GM21423 (cell line): ENCODE measurements around the gene PLPPR3.

Source experiments
- ATAC-seq: cut with Tn5 transposase; IDR thresholded peaks from one replicate; pipeline ENCODE4 v1.9.1; 2021; ENCODE audit warnings: mild to moderate bottlenecking, moderate library complexity; ENCODE audit not compliant: unreplicated experiment

Gene PLPPR3

DNA sequence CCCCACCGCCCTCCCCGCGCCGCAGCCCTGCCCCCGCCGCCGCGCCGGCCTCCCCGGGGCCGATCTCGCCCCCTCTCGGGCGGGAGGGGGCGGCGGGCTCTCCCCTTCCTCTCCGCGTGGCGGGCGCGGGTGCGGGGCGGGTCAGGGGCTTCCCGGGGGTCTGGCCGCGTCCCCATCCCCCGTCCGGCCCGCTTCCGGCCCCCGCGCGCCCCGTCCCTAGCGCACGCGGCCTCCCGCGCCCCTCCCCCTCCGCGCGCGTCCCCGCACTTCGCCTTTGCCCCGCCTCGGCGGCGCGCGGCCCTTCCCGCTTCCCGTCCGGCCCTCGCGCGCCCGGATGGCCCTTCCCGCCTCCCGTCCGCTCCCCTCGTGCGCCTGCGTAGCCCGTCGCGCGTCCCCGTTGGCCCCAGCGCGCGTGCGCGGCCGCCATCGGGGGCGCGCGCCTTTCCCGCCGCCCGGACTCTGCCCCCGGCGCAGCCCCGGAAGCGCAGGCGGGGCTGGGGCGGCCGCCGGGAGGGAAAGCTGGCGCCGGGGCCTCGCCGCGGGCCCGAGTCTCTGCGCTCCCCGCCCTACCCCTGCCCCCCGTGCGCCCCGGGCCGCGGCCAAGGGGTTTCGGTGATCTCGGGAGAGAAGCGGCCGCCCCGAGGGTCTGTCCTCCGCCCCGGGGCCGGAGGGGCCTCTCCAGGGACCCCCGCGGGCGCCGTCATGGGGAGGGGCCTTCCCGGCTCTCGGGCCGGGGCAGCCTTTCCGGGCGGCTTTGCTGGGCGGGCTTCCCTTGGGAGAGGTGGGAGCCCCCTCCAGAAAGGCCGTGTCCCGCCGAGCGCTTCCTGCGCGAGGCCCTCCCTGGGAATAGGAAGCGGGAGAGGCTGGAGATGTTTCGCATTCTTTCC lies 24.0 kb downstream of the PLPPR3 start:
- ATAC-seq = peak; percentile 41

- peak; percentile 80 for ATAC-seq
These were observed 24.8 kb downstream of the PLPPR3 start, which contains the start of gene PTBP1 for GRCh38 chr19:796692-797527. Gene PTBP1, plus strand, starts transcription at chr19:797452. Its CDS starts 46 bp downstream, at chr19:797498.

- ATAC-seq = no peak
These were observed 25.8 kb downstream of the PLPPR3 start for GRCh38 chr19:795691-796581.

DNA sequence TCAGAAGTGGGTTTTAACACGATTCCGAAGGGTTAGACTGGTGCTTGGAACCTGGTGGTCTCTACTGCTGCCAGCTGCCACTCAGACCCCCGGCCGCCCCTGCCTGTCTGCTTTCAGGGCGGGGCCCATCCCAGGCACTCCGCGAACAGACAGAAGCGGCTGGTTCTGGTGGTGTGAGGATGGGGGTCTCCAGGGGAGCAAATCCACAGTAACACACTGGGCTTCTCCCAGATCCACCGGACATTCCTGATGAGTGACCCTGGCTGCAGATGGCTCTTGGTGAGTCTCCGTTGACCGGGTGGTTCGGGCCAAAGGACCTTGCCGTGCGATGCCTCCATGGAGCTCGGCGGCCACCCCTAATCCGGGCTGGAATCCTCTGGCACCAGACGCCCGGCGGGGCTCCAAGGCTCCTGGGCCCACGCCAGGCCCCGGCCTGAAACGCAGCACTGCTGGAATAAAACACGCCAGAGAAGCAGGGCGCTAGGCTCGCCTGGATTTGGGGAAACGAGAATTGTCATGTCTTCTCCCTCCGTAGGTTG lies 26.6 kb downstream of the PLPPR3 start:
- ATAC-seq = no peak

GRCh38 chr19:793806-794205 lies 27.9 kb downstream of the PLPPR3 start:
- no peak for ATAC-seq

GRCh38 chr19:792306-792885 lies 29.4 kb downstream of the PLPPR3 start:
- no peak for ATAC-seq

GRCh38 chr19:791567-792305 lies 30.0 kb downstream of the PLPPR3 start:
- no peak for ATAC-seq

GRCh38 chr19:791007-791566 lies 30.7 kb downstream of the PLPPR3 start:
- no peak for ATAC-seq

DNA sequence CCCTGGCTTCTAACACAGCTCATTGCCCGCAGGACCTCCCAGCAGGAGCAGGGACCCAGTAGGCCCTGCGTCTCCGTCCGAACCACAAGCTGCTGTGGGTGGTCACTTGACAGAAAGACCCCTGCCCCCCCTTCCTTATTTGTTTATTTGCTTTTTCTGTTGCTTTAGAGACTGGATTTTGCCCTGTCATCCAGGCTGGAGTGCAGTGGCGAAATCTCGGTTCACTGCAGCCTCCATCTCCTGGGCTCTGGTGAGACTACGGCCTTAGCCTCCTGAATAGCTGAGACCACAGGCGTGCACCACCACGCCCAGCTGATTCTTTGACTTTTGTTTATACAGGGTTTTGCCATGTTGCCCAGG lies 32.1 kb downstream of the PLPPR3 start:
- no peak for ATAC-seq

- ATAC-seq = no peak
These were observed 32.6 kb downstream of the PLPPR3 start for GRCh38 chr19:788983-789700.

GRCh38 chr19:788686-788982 lies 33.1 kb downstream of the PLPPR3 start:
- no peak for ATAC-seq

DNA sequence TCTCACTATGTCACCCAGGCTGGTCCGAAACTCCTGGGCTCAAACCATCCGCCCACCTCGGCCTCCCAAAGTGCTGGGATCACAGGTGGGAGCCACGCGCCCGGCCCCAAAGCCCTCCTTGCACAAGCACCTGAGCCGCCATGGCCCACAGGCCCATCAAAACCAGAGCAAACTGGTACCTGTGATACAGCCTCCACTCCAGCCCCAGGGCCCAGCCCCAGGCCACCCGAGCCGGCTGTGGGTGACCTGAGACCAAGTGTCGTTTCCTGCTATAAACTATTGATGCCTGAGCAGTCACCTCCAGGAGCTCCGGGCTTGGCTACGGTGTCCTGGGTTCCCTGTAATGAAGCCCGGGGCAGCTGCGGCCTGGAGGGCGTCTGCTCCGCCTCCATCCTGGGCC lies 34.2 kb downstream of the PLPPR3 start:
- ATAC-seq = no peak

DNA sequence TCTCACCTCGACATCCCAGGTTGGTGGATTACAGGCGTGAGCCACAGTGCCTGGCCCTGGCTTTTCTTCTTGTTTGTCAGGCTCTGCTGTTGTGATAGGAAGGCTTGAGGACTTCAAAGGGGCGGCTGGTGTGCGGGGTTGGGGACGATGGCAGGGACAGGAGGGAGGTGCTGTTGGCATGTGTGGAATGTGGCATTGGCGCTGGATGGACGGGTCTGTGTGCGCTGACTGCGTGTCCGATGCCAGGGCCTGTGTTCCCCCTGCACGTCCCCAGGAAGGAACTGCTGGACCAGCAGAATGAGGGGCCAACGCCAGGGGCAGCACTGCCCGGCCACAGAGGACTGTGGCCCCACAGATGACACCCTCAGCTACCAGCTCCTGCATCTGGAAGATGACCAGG lies 37.2 kb downstream of the PLPPR3 start:
- ATAC-seq = no peak

DNA sequence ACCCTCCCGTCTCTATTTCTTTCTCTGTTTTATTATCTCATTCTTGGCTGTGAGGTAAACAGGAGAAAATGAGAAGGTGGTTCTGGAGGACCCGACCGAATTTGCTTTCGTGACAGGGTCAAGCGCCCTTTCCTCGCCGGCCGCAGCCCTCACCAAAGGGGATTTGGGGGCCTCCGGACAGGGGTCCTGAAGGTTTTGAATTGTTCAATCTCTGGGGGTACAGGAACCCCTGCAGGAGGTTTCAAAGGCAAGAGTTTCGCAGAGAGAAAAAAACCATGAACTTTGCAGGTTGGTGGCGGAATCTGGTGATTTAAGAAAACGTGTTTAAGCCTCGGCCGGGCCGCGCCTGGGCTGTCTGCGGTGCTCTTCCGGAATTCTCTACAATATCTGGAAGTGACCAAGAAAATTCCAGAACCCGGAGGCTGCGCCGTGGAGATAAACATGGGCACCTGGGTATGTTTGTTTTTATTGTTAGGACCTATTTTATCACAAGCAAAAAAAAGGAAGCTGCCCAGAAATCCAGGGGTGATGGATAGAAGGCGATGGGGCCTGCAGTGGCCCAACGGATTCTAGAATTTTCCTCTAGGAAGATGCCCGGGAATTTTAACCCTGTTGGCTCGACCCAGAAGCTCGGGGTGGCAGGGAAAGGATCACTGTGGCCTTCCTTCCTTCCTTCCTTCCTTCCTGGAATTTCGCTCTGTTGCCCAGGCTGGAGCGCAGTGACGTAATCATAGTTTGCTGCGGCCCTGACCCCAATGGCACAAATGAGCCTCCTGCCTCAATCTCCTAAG lies 38.7 kb downstream of the PLPPR3 start:
- no peak for ATAC-seq

- no peak for ATAC-seq
These were observed 39.4 kb downstream of the PLPPR3 start for GRCh38 chr19:782185-782877.

GRCh38 chr19:781800-782184 lies 40.0 kb downstream of the PLPPR3 start:
- no peak for ATAC-seq

DNA sequence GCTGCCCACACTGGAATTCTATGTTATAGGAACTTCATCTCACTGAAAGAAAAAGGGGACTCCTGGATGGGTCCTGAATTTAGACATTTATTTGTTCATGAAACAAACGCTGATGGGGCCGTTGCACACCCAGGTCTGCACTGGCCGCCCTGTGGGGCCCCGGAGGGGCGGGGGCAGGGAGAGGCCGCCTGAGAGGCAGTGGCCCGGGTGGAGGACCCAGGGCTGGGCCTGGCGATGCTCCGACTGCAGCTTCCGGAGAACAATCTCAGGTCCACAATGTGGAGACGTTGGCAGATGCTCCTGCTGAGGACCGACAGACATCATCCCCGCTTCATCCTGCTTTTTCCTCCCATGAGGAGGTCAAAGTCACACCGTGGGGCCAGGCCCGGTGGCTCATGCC lies 40.8 kb downstream of the PLPPR3 start:
- no peak for ATAC-seq
